OCI-LY1 (cell line): Measurements from ENCODE around the gene CCRL2.

Experiments
- H2AFZ ChIP-seq: fragments of 200-600 bp; sonication (generic), shearing (Covaris generic); 2 replicates; pipeline ENCODE4 v1.6.0; 2014; ENCODE audit warnings: antibody characterized with exemption, mild to moderate bottlenecking, low read length
- H3F3A ChIP-seq: fragments of 200-600 bp; sonication (generic), shearing (Covaris generic); 2 replicates; pipeline ENCODE4 v1.6.0; 2014; ENCODE audit warnings: mild to moderate bottlenecking, antibody characterized with exemption, low read length, moderate library complexity; ENCODE audit not compliant: insufficient read depth
- H3K27ac ChIP-seq: fragments of 200-600 bp; sonication (generic); 2 replicates; pipeline ENCODE4 v1.5.1; 2014; ENCODE audit warnings: low read length, mixed run types, mild to moderate bottlenecking, low read depth; ENCODE audit not compliant: poor library complexity, severe bottlenecking
- H3K27me3 ChIP-seq: fragments of 200-600 bp; sonication (generic); 2 replicates; pipeline ENCODE4 v1.6.0; 2014; ENCODE audit warnings: antibody characterized with exemption, mild to moderate bottlenecking, low read length, moderate library complexity; ENCODE audit not compliant: insufficient read depth
- H3K36me3 ChIP-seq: fragments of 200-600 bp; sonication (generic); 2 replicates; pipeline ENCODE4 v1.6.1; 2014; ENCODE audit warnings: mild to moderate bottlenecking, antibody characterized with exemption, low read length, moderate library complexity, mixed read lengths; ENCODE audit not compliant: insufficient read depth
- H3K4me1 ChIP-seq: fragments of 200-600 bp; sonication (generic); 2 replicates; pipeline ENCODE4 v1.5.1; 2014; ENCODE audit warnings: mild to moderate bottlenecking, low read length, moderate library complexity; ENCODE audit not compliant: insufficient read depth, severe bottlenecking
- H3K4me2 ChIP-seq: fragments of 200-600 bp; sonication (generic), shearing (Covaris generic); 2 replicates; pipeline ENCODE4 v1.6.1; 2014; ENCODE audit warnings: low read length
- H3K4me3 ChIP-seq: fragments of 200-600 bp; sonication (generic); 2 replicates; pipeline ENCODE4 v1.5.1; 2014; ENCODE audit warnings: low read length, low read depth, mild to moderate bottlenecking, mixed read lengths; ENCODE audit not compliant: poor library complexity, severe bottlenecking
- H3K79me2 ChIP-seq: fragments of 200-600 bp; shearing (Covaris generic); 2 replicates; pipeline ENCODE4 v1.6.1; 2016; ENCODE audit warnings: mixed run types, low read length, mixed read lengths; ENCODE audit not compliant: insufficient read depth
- H3K9ac ChIP-seq: fragments of 200-600 bp; sonication (generic), shearing (Covaris generic); 2 replicates; pipeline ENCODE4 v1.6.1; 2014; ENCODE audit warnings: mild to moderate bottlenecking, low read length, mixed read lengths
- H3K9me2 ChIP-seq: fragments of 200-600 bp; sonication (generic), shearing (Covaris generic); 2 replicates; pipeline ENCODE4 v1.6.1; 2014; ENCODE audit warnings: low read depth, mild to moderate bottlenecking, low read length, mixed read lengths
- H3K9me3 ChIP-seq: fragments of 200-600 bp; shearing (Covaris generic); 2 replicates; pipeline ENCODE4 v1.6.1; 2014; ENCODE audit warnings: low read length, mixed read lengths
- H4K20me1 ChIP-seq: fragments of 200-600 bp; sonication (generic), shearing (Covaris generic); 2 replicates; pipeline ENCODE4 v1.6.0; 2016; ENCODE audit warnings: mild to moderate bottlenecking, low read length; ENCODE audit not compliant: insufficient read depth
- EZH2 ChIP-seq: fragments of 200-600 bp; sonication (generic), shearing (Covaris generic); IDR thresholded peaks from 2 replicates; pipeline ENCODE4 v1.8.0; 2017; ENCODE audit warnings: borderline replicate concordance, mixed run types, mild to moderate bottlenecking, antibody characterized with exemption, low read length, moderate library complexity, mixed read lengths
- TF ChIP-seq, protein P1 (sequence below): fragments of 200-600 bp; sonication (generic), shearing (Covaris generic); IDR thresholded peaks from 2 replicates; pipeline ENCODE4 v1.5.1; 2017; ENCODE audit warnings: mild to moderate bottlenecking, antibody characterized with exemption, low read length, moderate library complexity, mixed read lengths

The CCRL2 gene

GRCh38 chr3:46456118-46456517, 49.1 kb downstream of the CCRL2 start:
- Histone ChIP-seq H3K4me2 (no peak overlapping the region), H3K4me3 (no peak overlapping the region), H3K9ac (no peak overlapping the region), H3K36me3 (no peaks in the 10 kb centered on the region), H3K9me2 (no peaks in the 10 kb centered on the region), H3K27me3 (no peaks in the 10 kb centered on the region; the same call in 1 of the 2 replicates), H3K79me2 (no peaks in the 10 kb centered on the region), H3K9me3 (0 out of 2 replicates have a peak, but pooled peaks cover 4% of the 10 kb centered on the region), H4K20me1 (no peaks in the 10 kb centered on the region), H3F3A (no peaks in the 10 kb centered on the region), H3K27ac (no peak overlapping the region), H3K4me1 (no peaks in the 10 kb centered on the region), H2AFZ (no peak overlapping the region)
- TF ChIP-seq EZH2, result no peak
- TF ChIP-seq, protein P1, sequence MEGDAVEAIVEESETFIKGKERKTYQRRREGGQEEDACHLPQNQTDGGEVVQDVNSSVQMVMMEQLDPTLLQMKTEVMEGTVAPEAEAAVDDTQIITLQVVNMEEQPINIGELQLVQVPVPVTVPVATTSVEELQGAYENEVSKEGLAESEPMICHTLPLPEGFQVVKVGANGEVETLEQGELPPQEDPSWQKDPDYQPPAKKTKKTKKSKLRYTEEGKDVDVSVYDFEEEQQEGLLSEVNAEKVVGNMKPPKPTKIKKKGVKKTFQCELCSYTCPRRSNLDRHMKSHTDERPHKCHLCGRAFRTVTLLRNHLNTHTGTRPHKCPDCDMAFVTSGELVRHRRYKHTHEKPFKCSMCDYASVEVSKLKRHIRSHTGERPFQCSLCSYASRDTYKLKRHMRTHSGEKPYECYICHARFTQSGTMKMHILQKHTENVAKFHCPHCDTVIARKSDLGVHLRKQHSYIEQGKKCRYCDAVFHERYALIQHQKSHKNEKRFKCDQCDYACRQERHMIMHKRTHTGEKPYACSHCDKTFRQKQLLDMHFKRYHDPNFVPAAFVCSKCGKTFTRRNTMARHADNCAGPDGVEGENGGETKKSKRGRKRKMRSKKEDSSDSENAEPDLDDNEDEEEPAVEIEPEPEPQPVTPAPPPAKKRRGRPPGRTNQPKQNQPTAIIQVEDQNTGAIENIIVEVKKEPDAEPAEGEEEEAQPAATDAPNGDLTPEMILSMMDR, result no peak
